Measurements from ENCODE around the gene SPDYC.

The SPDYC gene

GRCh38 chr11:65126624-65127274 is 43.3 kb upstream of the SPDYC start:
- H3K4me3 ChIP-seq (ENCODE audit: control insufficient read depth, low read depth, low read length), result no peak overlapping the region
- no peak for TF ChIP-seq CTCF (conservative IDR thresholded peaks at IDR 0.05; ENCODE audit: control insufficient read depth, insufficient read depth, low read depth, low read length)
- no peak for DNase-seq (ENCODE audit: low read depth)

DNA sequence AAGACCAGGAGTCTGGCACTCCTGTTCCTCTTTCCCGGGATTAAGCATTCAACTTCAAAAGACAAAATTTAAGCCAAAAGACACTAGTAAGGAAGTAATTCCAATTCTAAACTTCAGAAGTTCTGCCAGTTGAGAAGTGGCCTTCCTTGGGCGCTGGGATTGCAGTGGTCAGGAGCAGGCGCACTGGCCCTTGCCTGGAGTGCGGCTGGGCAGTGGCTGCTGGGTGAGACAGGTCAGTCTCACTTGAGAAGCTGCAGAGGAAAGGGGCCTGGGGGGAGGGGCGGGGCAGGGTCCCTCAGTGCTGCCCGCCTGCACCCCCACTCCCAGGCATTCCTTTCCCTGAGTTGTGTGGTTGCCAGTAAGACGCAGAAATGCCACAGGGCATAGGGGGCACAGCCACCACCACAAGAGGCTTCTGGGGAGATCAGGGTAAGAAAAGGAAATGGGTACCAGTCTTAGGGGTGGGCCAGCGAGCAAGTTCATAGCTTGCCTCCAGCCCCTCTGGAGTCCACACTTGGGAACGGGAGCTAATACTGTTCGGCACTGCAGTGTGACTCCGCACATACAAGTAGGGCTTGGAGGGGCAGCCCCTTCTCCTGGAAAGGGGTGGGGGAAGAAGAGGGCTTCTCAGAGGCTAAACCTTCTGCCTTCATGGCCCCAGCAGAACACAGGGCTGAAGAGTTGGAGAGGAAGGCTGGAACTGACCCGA is 42.4 kb upstream of the SPDYC start:
- no peak for DNase-seq (ENCODE audit: low read depth)
- TF ChIP-seq CTCF (conservative IDR thresholded peaks at IDR 0.05; ENCODE audit: control insufficient read depth, insufficient read depth, low read depth, low read length), result no peak
- H3K4me3 ChIP-seq (ENCODE audit: control insufficient read depth, low read depth, low read length), result no peak overlapping the region

- no peak for DNase-seq (ENCODE audit: low read depth)
- TF ChIP-seq CTCF (conservative IDR thresholded peaks at IDR 0.05; ENCODE audit: control insufficient read depth, insufficient read depth, low read depth, low read length), result no peak
- H3K4me3 ChIP-seq (ENCODE audit: control insufficient read depth, low read depth, low read length), result no peak overlapping the region
Observed at GRCh38 chr11:65128182-65129145, 41.6 kb upstream of the SPDYC start.

DNA sequence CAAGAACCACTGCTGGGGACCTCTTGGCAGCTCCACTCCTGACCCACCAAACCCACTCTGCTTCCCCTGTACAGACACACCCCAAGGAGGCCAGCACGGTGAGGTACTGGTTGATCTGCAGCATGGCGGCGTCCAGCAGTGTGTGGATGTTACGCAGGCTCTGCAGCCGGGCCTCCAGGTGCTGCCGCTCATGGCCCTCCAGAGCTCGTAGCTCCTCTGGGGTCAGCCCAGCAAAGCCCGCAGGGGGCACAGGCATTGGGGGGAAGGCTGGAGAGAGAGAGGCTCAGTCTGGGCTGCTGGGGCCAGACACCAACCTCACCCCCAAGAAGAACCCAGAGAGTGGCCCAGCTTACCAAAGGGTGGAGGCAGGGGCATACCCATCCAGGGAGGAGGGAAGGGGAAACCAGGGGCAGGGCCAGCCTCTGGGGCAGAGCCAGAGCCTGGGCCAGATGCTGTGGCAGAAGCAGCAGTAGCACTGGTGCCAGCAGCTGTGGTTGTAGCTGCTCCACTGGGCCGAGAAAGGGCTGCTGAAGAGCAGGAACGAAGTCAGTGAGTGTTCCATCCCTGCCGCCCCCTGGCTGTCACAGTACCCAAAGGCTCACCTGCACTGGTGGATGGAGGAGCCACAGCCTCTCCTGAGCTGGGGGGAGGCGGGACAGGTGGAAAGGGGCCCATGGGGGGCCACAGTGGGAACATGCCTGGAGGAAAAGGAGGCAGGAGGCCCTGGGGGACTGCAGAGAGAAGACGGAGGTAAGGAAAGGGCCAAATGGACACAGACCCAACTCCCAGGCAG is 40.2 kb upstream of the SPDYC start:
- no peak for TF ChIP-seq CTCF (conservative IDR thresholded peaks at IDR 0.05; ENCODE audit: control insufficient read depth, insufficient read depth, low read depth, low read length)
- no peak for DNase-seq (ENCODE audit: low read depth)
- no peak overlapping the region for H3K4me3 ChIP-seq (ENCODE audit: control insufficient read depth, low read depth, low read length)

- TF ChIP-seq CTCF (conservative IDR thresholded peaks at IDR 0.05; ENCODE audit: control insufficient read depth, insufficient read depth, low read depth, low read length), result no peak
- no peak for DNase-seq (ENCODE audit: low read depth)
- H3K4me3 ChIP-seq (ENCODE audit: control insufficient read depth, low read depth, low read length), result no peak overlapping the region
Observed at GRCh38 chr11:65130631-65131416, 39.2 kb upstream of the SPDYC start.

Measured in fibroblast of mammary gland (primary cell).